LNCaP clone FGC (cell line): ENCODE results near the gene SPPL2A.
"Not testable (repeated sequence)": the region's sequence is repeated elsewhere in the genome, so short reads cannot be mapped to it uniquely, and the experiment has no call there.

Source experiments
- DNase-seq: peaks from one replicate; pipeline ENCODE4 v3.0.0-alpha.2; 2011; ENCODE audit warnings: low read depth
- H3K4me3 ChIP-seq: 2 replicates; pipeline ENCODE4 v1.5.1; 2011; ENCODE audit warnings: mild to moderate bottlenecking, low read depth, low read length, control low read depth
- TF ChIP-seq, protein P1 (sequence below): IDR thresholded peaks from 2 replicates; pipeline ENCODE4 v1.5.1; 2012; ENCODE audit warnings: mild to moderate bottlenecking; ENCODE audit not compliant: control insufficient read depth, insufficient read depth; ENCODE audit errors: extremely low read depth

SPPL2A gene

DNA sequence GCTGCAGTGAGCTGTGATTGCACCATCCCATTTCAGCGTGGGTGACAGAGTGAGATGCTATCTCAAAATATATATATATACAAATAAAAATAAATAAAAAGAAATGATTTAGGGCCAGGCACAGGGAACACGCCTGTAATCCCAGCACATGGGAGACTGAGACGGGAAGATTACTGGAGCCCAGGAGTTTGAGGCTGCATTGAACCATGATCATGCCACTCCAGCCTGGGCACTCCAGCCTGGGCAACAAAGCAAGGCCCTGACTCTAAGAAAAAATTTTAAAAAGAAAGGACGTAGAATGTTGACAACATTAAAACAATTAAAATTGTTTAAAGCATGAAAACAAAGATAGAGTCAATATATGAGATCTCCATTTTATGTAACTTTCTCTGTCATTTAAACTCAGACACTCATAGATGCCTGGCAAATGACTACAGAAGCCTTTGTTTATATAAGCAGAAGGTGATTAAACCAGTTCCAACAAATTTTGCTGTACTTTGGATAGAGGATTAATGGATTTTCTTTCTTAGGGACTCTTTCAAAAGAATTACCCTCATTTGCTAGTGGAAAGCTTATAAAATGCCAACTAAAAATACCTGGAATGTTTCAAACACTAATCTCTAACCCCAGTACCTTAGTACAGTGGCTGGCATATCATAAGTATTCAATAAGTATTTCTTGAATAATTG is 68.3 kb downstream of the SPPL2A start:
- TF ChIP-seq, protein P1, sequence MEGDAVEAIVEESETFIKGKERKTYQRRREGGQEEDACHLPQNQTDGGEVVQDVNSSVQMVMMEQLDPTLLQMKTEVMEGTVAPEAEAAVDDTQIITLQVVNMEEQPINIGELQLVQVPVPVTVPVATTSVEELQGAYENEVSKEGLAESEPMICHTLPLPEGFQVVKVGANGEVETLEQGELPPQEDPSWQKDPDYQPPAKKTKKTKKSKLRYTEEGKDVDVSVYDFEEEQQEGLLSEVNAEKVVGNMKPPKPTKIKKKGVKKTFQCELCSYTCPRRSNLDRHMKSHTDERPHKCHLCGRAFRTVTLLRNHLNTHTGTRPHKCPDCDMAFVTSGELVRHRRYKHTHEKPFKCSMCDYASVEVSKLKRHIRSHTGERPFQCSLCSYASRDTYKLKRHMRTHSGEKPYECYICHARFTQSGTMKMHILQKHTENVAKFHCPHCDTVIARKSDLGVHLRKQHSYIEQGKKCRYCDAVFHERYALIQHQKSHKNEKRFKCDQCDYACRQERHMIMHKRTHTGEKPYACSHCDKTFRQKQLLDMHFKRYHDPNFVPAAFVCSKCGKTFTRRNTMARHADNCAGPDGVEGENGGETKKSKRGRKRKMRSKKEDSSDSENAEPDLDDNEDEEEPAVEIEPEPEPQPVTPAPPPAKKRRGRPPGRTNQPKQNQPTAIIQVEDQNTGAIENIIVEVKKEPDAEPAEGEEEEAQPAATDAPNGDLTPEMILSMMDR: no peak
- no peak for DNase-seq
- H3K4me3 ChIP-seq: no peak overlapping the region

DNA sequence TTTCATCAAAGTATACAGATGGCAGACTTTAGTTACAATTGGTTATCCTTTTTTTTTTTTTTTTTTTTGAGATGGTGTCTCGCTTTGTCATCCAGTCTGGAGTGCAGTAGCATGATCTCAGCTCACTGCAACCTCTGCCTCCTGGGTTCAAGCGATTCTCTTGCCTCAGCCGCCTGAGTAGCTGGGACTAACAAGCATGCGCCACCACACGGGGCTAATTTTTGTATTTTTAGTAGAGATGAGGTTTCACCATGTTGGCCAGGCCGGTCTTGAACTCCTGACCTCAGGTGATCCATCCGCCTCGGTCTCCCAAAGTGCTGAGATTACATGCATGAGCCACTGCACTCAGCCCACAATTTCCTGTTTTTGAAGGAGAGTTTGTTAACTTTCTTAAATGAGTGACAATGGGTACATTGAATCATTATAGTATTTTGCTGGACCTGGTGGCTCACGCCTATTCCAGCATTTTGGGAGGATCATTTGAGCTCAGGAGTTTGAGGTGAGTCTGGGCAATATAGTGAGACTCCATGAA is 70.8 kb downstream of the SPPL2A start:
- H3K4me3 ChIP-seq, DNase-seq: not testable (repeated sequence)

DNA sequence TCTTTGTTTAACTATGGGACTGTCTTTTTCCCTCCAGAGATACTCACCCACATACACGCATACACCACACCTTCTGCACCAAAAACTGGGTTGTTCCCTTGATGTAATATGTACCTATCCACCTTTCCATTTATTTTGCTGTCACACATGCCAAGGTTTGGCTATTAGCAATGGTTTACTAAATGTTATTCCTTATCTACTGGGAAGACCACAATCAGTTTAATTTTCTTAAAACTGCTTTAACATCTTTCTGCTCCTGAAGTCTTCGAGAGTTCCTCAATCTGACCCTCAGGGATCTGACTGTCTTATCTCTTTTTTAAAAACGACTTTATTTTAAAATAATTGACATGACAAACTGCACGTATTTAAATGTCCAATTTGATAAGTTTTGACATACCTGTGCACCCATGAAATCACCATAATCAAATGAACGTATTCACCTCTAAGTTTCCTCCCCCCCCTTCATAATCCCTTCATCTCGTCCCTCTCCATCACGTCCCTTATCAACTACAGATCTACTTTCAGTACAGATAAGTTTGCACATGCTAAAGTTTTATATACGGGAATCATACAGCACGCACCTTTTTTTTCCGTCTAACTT is 78.1 kb downstream of the SPPL2A start:
- H3K4me3 ChIP-seq: peak overlapping the region; percentile 83
- TF ChIP-seq, protein P1: no peak
- no peak for DNase-seq

DNA sequence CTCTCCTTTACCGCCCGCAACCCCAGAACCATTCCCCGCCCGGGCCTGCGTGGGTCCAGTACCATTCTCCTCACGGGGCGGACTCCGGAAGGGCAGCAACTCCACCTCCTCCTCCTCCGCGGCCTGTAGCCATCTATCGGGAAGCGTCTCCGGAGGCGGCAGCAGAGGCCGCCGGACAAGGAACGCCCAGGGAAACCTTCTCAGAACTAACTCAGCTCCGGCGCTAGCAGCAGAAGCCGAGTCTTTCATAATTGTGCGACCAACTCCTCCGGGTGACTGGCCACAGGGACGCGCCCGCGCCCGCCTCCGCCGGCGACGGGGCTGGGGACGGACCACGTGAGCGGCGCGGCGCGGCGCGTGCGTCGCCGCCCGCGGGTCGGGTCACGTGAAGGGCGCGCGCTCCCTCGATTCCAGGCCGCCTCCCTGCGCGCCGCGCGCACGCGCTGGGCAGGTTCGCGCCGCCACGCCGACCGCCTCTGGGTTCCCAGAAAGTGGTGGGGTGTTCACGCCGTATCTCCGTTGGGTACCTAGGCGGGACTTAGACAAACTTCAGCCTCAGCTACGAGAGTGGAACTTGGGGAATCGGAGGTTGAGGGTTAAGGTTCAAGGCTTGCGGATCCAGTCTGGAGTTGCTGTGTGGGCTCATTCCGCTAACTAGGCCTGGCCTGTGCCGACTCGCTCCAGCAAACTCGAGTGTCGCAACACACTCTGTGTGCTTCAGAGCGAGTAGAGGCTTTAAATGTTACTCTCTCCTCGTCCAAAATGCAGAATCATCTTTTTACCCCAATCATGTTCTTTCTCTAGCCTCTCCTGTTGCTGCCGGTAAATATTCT is 78.8 kb downstream of the SPPL2A start, which contains the start of gene TRPM7:
Gene TRPM7 (minus strand): TSS at position 329 of the 833 bp plus-strand sequence. CDS start 264 bp downstream, at position 65.
- H3K4me3 ChIP-seq: peak within 1 kb of the TSS; percentile 83
- peak; percentile 51 for DNase-seq

DNA sequence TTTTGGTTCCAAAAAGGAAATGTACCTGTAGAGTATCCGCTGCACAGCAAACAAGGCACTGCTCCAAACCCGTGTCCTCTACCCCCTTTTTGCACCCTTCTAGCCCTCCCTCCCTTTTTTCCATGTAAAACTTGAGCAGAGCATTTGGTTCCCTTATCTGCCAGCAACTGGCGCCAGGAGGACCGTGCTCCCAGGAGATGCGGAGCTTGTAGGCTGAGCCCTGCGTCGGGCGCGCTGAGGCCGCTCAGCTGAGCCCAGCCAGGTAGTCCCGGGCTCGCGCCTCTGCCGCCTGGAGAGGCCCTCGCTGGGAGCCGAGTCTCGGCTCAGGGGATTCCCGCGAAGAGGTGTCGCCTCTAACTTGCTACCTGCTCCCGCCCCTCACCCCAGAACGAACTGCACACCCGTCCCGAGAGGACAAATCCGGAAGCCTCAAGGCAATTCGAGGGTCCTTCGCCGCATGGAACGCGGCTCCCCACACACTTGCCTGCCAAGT is 79.5 kb downstream of the SPPL2A start:
- DNase-seq: no peak
- TF ChIP-seq, protein P1: no peak
- peak overlapping the region; percentile 83 for H3K4me3 ChIP-seq

More for the DNA sequence above, 78.8 kb downstream of the SPPL2A start, which contains the start of gene TRPM7:
- TF ChIP-seq, protein P1: no peak

DNA sequence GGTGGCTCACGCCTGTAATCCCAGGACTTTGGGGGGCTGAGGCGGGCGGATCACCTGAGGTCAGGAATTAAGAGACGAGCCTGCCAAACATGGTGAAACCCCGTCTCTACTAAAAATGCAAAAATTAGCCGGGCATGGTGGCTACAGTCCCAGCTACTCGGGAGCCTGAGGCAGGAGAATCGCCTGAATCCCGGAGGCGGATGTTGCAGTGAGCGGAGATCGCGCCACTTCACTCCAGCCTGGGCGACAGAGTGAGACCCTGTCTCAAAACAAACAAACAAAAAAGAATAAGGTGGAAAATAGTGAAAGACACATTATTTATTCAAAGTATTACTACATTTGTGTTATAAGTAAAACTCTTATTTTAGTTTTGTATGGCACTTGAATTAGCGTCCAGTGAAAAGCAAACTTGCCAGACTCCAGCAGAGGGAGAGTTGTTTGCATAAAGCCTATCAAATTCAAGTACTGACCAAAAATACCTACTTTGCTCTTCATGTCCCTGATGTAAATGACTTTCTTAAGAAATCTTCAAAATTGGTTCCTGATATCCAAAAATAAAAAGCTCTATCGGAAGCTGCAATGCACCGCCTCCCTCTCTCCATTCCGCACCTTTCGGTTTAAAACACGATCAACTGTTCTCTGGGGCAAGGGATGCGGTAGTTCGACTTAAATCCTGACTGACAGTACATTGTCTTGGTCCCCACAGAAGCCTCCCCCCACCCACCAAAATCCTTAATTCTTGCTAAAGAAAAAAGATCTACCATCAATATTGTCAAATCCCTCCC is 80.1 kb downstream of the SPPL2A start:
- peak overlapping the region; percentile 83 for H3K4me3 ChIP-seq
- TF ChIP-seq, protein P1: no peak
- DNase-seq: no peak
